ENCODE measurements around the gene ANKS1B.
"Not testable (repeated sequence)": the region's sequence is repeated elsewhere in the genome, so short reads cannot be mapped to it uniquely, and the experiment has no call there.

ANKS1B gene

GRCh38 chr12:99265648-99266047 is 719.1 kb downstream of the ANKS1B start:
- no peak for DNase-seq (ENCODE audit: low spot score)

- no peak for DNase-seq (ENCODE audit: low spot score)
These were observed 723.5 kb downstream of the ANKS1B start for GRCh38 chr12:99261256-99261655.

- DNase-seq (ENCODE audit: low spot score), result no peak
These were observed 724.2 kb downstream of the ANKS1B start for GRCh38 chr12:99260456-99260996.

- peak; percentile 39 for DNase-seq (ENCODE audit: low spot score)
These were observed 725.4 kb downstream of the ANKS1B start for GRCh38 chr12:99259040-99259934.

- peak; percentile 53 for DNase-seq (ENCODE audit: low spot score)
These were observed 727.1 kb downstream of the ANKS1B start for GRCh38 chr12:99257672-99258071.

GRCh38 chr12:99253068-99253467 is 731.7 kb downstream of the ANKS1B start:
- no peak for DNase-seq (ENCODE audit: low spot score)

GRCh38 chr12:99250091-99250490 is 734.6 kb downstream of the ANKS1B start:
- DNase-seq (ENCODE audit: low spot score), result no peak

- no peak for DNase-seq (ENCODE audit: low spot score)
These were observed 735.2 kb downstream of the ANKS1B start for GRCh38 chr12:99249543-99249942.

- not testable (repeated sequence) for DNase-seq (ENCODE audit: low spot score)
These were observed 746.7 kb downstream of the ANKS1B start for GRCh38 chr12:99237907-99238538.

- DNase-seq (ENCODE audit: low spot score), result no peak
These were observed 749.4 kb downstream of the ANKS1B start for GRCh38 chr12:99235381-99235780.

GRCh38 chr12:99234702-99235101 is 750.0 kb downstream of the ANKS1B start:
- no peak for DNase-seq (ENCODE audit: low spot score)

GRCh38 chr12:99232324-99232723 is 752.4 kb downstream of the ANKS1B start:
- no peak for DNase-seq (ENCODE audit: low spot score)

GRCh38 chr12:99231031-99231430 is 753.7 kb downstream of the ANKS1B start:
- DNase-seq (ENCODE audit: low spot score), result no peak

- DNase-seq (ENCODE audit: low spot score), result no peak
These were observed 760.5 kb downstream of the ANKS1B start for GRCh38 chr12:99224237-99224636.

- no peak for DNase-seq (ENCODE audit: low spot score)
These were observed 761.2 kb downstream of the ANKS1B start for GRCh38 chr12:99223579-99223978.

GRCh38 chr12:99213047-99213446 is 771.7 kb downstream of the ANKS1B start:
- DNase-seq (ENCODE audit: low spot score), result no peak

- no peak for DNase-seq (ENCODE audit: low spot score)
These were observed 772.5 kb downstream of the ANKS1B start for GRCh38 chr12:99212275-99212674.

GRCh38 chr12:99205111-99205510 is 779.6 kb downstream of the ANKS1B start:
- DNase-seq (ENCODE audit: low spot score), result no peak

- DNase-seq (ENCODE audit: low spot score), result no peak
These were observed 782.7 kb downstream of the ANKS1B start for GRCh38 chr12:99201906-99202645.

- no peak for DNase-seq (ENCODE audit: low spot score)
These were observed 783.9 kb downstream of the ANKS1B start for GRCh38 chr12:99200711-99201384.

- no peak for DNase-seq (ENCODE audit: low spot score)
These were observed 789.3 kb downstream of the ANKS1B start for GRCh38 chr12:99195474-99195873.

GRCh38 chr12:99192489-99192888 is 792.2 kb downstream of the ANKS1B start:
- DNase-seq (ENCODE audit: low spot score), result no peak
